Thoracic aorta (tissue), 2 donors: Measurements from ENCODE around the gene GPLD1. TPM values are rescaled to one million over a fixed set of nuclear protein-coding genes. Genes with fewer than 3 reads are reported as not detected.
"Not testable (repeated sequence)": the region's sequence is repeated elsewhere in the genome, so short reads cannot be mapped to it uniquely, and the experiment has no call there.

ENCODE experiments used
- ATAC-seq: fragments of 150-250 bp; one replicate; pipeline ENCODE4 v1.8.0; 2017; ENCODE audit warnings: low read depth; ENCODE audit not compliant: insufficient number of reproducible peaks, low FRiP score
- DNase-seq: peaks from one replicate; pipeline ENCODE4 v3.0.0-alpha.2; 2020; ENCODE audit warnings: low spot score
- H3K27ac ChIP-seq, 2 donors: fragments of 200-600 bp; sonication (generic); 1 replicate in 1 of 2; 2 replicates in 1 of 2; pipeline ENCODE4 v1.5.1; 2016; ENCODE audit warnings: mild to moderate bottlenecking in 2 of 2, moderate library complexity in 2 of 2
- H3K27me3 ChIP-seq: fragments of 200-600 bp; sonication (generic); replicated peaks from 2 replicates; pipeline ENCODE4 v1.6.0; 2016; ENCODE audit warnings: mild to moderate bottlenecking; ENCODE audit not compliant: insufficient read depth
- H3K36me3 ChIP-seq: fragments of 200-600 bp; sonication (generic); one replicate; pipeline ENCODE4 v1.5.1; 2016
- H3K4me1 ChIP-seq, 2 donors: fragments of 200-600 bp; sonication (generic); 1 replicate in 1 of 2; 2 replicates in 1 of 2; pipeline versions ENCODE4 v1.5.1 to v1.6.0; 2016; ENCODE audit warnings: low read depth in 2 of 2, mild to moderate bottlenecking in 1 of 2; ENCODE audit not compliant: control insufficient read depth in 1 of 2
- H3K4me3 ChIP-seq: fragments of 200-600 bp; sonication (generic); 2 replicates; pipeline ENCODE4 v1.5.1; 2016; ENCODE audit warnings: mild to moderate bottlenecking
- H3K9me3 ChIP-seq: fragments of 200-600 bp; sonication (generic); 2 replicates; pipeline ENCODE4 v1.5.1; 2016
- CTCF ChIP-seq: fragments of 200-600 bp; sonication (generic); IDR thresholded peaks from one replicate; pipeline ENCODE4 v1.5.1; 2019; ENCODE audit warnings: antibody characterized with exemption
- total RNA-seq, 2 donors: library from RNA; depleted of rRNA; stranded (reverse); fragments of >200 nt; gene quantifications; one replicate each; pipeline versions ENCODE4 v1.1.0 to v1.2.3, GENCODE V29; 2016

The GPLD1 gene
- total RNA-seq, 2 donors from 2014 or later, result 22.3 to 30.3 TPM

- Histone ChIP-seq H3K27ac (no peak overlapping the region), H3K36me3 (peaks cover 2% of the 10 kb centered on the region), H3K27me3 (no peaks in the 10 kb centered on the region), H3K9me3 (no peaks in the 10 kb centered on the region), H3K4me1 (no peaks in the 10 kb centered on the region), H3K4me3 (no peak overlapping the region)
- no peak for TF ChIP-seq CTCF
- no peak for ATAC-seq
- no peak for DNase-seq
Observed at GRCh38 chr6:24522228-24523176, 33.1 kb upstream of the GPLD1 start.

DNA sequence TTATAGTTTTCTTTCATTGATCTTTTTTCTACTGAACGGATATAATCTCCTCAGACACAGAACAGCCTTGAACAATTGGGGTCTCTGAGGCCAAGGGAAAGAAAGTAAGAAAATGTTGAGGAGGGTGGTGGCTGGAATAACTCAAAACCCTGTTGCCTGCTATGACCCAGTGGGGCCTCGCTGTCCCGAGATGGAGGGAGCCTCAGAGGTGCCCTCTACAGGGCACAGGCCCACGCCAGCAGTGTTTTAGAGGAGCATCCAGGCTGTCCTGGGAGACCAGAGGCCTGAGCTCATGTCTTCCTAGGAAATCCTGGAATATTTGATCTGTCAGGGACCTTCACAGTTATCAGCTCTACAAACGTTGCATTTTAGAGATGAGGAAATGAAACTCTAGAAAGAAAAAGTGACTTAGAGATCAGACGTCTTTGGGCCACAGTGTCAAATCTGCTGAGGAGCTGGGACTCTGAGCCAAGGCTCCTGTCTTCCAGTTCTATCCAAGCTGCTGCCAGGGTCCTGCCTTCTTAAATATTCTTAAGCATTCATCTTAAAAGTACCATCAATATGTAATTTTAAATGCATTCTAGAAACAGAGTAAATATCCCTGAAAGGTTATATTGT lies 31.7 kb upstream of the GPLD1 start:
- Histone ChIP-seq H3K27me3 (no peaks in the 10 kb centered on the region), H3K27ac (no peak overlapping the region), H3K4me3 (no peak overlapping the region), H3K9me3 (no peaks in the 10 kb centered on the region), H3K4me1 (no peaks in the 10 kb centered on the region), H3K36me3 (peaks cover 2% of the 10 kb centered on the region)
- DNase-seq, result no peak
- TF ChIP-seq CTCF, result peak; percentile 60
- ATAC-seq, result no peak

DNA sequence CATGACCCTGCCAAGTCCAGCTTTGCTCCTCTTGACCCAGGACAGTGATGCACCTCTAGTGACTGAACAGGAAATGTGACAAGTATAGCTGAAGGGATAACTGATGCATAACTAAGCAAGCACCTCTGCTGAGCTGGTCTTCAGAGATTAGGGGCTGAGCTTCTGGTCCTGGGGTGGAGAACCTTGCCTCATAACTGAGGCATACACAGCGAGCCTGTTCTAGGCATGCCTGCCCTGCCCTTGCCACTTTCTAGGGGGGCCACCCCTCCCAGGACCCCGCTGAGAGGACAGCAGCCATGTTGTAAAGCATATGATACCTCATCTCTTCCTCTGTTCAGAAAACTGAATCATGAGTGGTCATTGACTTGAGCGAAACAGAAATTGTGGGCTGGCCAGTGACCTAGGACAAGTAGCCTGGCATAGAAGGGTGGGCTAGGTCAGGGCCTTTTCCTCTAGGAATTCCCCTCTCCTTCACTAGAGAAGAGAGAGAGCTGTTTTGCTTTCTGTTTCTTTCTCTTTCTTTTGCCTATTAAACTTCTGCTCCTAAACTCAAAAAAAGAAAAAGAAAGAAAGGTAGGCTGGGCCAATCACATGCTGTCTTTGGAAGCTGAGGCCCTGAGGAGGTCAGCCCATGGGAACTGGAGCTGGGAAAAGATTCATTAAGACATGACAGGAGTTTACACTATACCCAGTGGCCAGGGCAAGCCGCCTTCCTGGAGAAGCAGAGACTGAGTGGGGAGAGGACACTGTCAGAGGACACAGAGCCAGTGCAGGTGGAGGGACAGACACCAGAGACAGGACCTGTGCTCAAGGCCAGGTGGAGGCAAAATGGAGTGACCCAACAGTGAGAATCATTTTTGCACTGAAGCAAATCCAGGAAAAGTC lies 28.5 kb upstream of the GPLD1 start:
- no peak for DNase-seq

GRCh38 chr6:24513602-24514001 lies 24.2 kb upstream of the GPLD1 start:
- H3K27ac ChIP-seq, result no peak overlapping the region
- no peaks in the 10 kb centered on the region for H3K9me3 ChIP-seq
- no peak for TF ChIP-seq CTCF
- DNase-seq (no peak), ATAC-seq (no peak)
- no peaks in the 10 kb centered on the region for H3K4me1 ChIP-seq
- H3K4me3 ChIP-seq, result no peak overlapping the region
- no peaks in the 10 kb centered on the region for H3K27me3 ChIP-seq
- H3K36me3 ChIP-seq, result peaks cover 11% of the 10 kb centered on the region

More for the DNA sequence above, 28.5 kb upstream of the GPLD1 start:
- no peak for ATAC-seq
- H3K4me1 ChIP-seq, result no peaks in the 10 kb centered on the region
- peaks cover 11% of the 10 kb centered on the region for H3K36me3 ChIP-seq
- H3K27ac ChIP-seq, result no peak overlapping the region
- H3K9me3 ChIP-seq, result no peaks in the 10 kb centered on the region
- H3K4me3 ChIP-seq, result no peak overlapping the region
- H3K27me3 ChIP-seq, result no peaks in the 10 kb centered on the region
- no peak for TF ChIP-seq CTCF

DNA sequence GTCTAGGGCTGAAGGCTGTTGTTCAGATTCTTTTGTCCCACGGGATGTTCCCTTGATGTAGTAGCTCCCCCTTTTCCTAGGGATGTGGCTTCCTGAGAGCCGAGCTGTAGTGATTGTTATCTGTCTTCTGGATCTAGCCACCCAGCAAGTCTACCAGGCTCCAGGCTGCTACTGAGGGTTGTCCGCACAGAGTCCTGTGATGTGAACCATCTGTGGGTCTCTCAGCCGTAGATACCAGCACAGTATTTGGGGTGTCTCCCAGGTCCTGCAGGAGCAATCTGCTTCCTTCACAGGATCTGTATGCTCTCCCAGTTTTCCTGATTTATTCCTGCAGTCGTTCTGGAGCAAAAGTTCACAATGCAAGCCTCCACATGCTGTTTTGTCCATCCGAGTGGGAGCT lies 22.6 kb upstream of the GPLD1 start:
- not testable (repeated sequence) for H3K9me3 ChIP-seq, ATAC-seq, DNase-seq

More for the DNA sequence above, 22.6 kb upstream of the GPLD1 start:
- not testable (repeated sequence) for H3K27me3 ChIP-seq, H3K27ac ChIP-seq, H3K4me3 ChIP-seq, H3K4me1 ChIP-seq
- H3K36me3 ChIP-seq, result peaks cover 12% of the 10 kb centered on the region
